Activated naive CD4-positive, alpha-beta T cell treated with anti-CD3 and anti-CD28 coated beads, Interleukin-2, amount 50 U/mL, for 72 hours (primary cell): ENCODE results near the gene TAS2R31. TPM values are rescaled to one million over a fixed set of nuclear protein-coding genes. Genes with fewer than 3 reads are reported as not detected.

Source experiments
- ATAC-seq, 2 donors: fragments of 150-1000 bp; cut with Tn5 transposase; 2 replicates each; pipeline ENCODE4 v1.10.0; 2021; ENCODE audit warnings: mild to moderate bottlenecking in 2 of 2, moderate library complexity in 2 of 2
- DNase-seq, 2 donors: peaks; one replicate each; pipeline ENCODE4 v3.0.0; 2021 to 2022; ENCODE audit warnings: low spot score in 2 of 2
- H3K27ac Mint-ChIP-seq, 2 donors: one replicate each; pipeline ENCODE4 v1.8.0; 2022; ENCODE audit warnings: mild to moderate bottlenecking in 2 of 2, mixed read lengths in 2 of 2
- H3K36me3 Mint-ChIP-seq, 2 donors: one replicate each; pipeline ENCODE4 v1.8.0; 2022; ENCODE audit warnings: mixed read lengths in 2 of 2
- H3K9me3 Mint-ChIP-seq, 2 donors: one replicate each; pipeline ENCODE4 v1.8.0; 2022; ENCODE audit warnings: mixed read lengths in 2 of 2
- total RNA-seq, 2 donors: library from RNA; stranded (reverse); gene quantifications; one replicate each; pipeline ENCODE4 v1.2.3, GENCODE V29; 2022

Gene TAS2R31
- total RNA-seq, 2 donors from 2014 or later = 4.3 to 4.4 TPM

DNA sequence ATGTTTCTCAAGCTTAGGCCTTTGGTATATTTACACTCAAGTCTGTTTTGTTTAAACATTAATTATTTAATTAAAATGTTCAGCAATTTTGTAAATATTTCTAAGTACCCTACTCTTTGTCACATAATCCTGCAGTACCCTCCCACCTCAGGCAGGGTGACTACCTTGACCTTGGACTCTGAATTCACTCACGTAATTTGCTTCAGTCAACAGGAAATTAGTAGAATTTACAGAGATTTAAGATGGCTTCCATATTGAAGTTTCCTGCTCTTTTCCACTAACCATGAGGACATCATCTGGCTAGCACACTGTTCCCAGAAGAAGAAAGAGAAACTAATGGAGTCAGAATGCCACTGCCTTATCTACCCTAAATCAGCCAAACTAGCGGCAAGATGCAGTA, 7.8 kb downstream of the TAS2R31 start:
- H3K36me3 Mint-ChIP-seq = peaks cover 11 to 17% of the 10 kb centered on the region in 2 donors
- DNase-seq (no peak), ATAC-seq (no peak)
- no peak overlapping the region for H3K27ac Mint-ChIP-seq
- H3K9me3 Mint-ChIP-seq = peaks cover 6% of the 10 kb centered on the region in 2 donors

- peaks cover 11 to 23% of the 10 kb centered on the region in 2 donors for H3K36me3 Mint-ChIP-seq
- H3K9me3 Mint-ChIP-seq = peaks cover 6% of the 10 kb centered on the region in 2 donors
- DNase-seq (no peak), ATAC-seq (no peak)
- H3K27ac Mint-ChIP-seq = no peak within 1 kb of the TSS
Measured at GRCh38 chr12:11022520-11022919, 8.7 kb downstream of the TAS2R31 start, which contains the start of gene TAS2R19. TSS of gene TAS2R19 (minus strand) at chr12:11022620. CDS start at chr12:11022571, 49 bp downstream.

DNA sequence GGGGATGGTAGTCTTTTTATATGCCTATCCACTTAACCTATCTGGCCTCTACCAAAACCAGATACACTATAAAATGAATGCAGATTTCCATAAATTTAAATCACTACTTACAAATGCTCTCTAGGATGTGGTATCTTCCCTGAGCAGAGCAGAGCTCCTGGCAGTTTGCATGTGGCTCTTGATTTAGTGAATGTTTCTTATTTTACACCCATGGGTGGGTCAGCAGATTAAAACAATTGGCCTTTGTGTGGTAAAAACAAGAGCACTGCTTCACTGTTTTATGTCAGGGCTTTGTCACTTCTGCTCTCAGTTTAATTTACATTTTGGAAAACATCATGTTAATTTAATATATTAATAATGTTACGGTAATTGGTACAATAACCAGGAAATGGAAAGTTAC, 14.3 kb downstream of the TAS2R31 start:
- Mint-ChIP-seq H3K27ac (no peak overlapping the region), H3K36me3 (peaks cover 5 to 15% of the 10 kb centered on the region in 2 donors), H3K9me3 (no peaks in the 10 kb centered on the region)
- ATAC-seq (no peak), DNase-seq (no peak)

- H3K36me3 Mint-ChIP-seq = peaks cover 5 to 15% of the 10 kb centered on the region in 2 donors
- H3K27ac Mint-ChIP-seq = no peak overlapping the region
- no peak for ATAC-seq
- H3K9me3 Mint-ChIP-seq = no peaks in the 10 kb centered on the region
- no peak for DNase-seq
Measured at GRCh38 chr12:11015775-11016430, 15.3 kb downstream of the TAS2R31 start.

GRCh38 chr12:11014234-11014633, 17.0 kb downstream of the TAS2R31 start:
- ATAC-seq (no peak), DNase-seq (no peak)
- Mint-ChIP-seq H3K9me3 (no peaks in the 10 kb centered on the region), H3K27ac (peak overlapping the region in 1 of 2 donors; percentile 44), H3K36me3 (peaks cover 5 to 15% of the 10 kb centered on the region in 2 donors)

DNA sequence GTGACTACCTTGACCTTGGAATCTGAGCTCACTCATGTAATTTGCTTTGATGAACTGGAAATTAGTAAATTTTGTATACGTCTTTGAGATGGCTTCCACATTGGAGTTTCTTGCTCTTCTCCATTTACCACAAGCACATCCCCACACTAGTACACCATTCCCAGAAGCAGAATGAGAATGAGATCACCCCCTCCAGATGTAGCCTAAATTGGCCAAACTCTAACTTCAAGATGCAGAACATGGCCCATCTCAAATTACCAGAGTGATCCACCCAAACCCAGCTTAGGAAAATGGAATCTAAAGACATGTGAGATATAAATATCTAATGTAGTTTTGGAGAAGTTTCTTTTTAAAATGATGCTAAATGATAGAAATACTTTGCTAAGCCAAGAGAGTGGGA, 23.6 kb downstream of the TAS2R31 start:
- ATAC-seq (no peak), DNase-seq (no peak)
- Mint-ChIP-seq H3K27ac (no peak overlapping the region), H3K9me3 (no peaks in the 10 kb centered on the region), H3K36me3 (peaks cover 3 to 6% of the 10 kb centered on the region in 2 donors)

DNA sequence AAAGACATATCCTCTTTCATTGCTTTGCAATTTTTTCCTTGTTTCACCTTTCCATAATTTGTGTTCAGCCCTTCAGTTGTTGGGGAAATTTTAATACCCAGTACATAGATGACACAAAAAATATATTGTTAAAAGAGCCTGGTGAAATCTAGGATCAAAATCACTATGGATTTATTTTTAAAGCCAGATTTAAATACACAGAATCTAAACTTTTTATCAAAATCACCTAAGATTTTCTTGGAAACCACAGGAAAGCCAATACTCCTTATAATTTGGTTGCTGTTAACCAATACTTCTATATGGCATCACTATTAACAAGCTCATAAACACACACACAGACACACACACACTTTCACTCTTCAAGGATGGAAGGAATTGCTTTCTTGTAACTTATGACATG, 33.0 kb downstream of the TAS2R31 start, which contains the start of gene TAS2R20:
TAS2R20 (minus strand) TSS at position 101 of the 400 bp plus-strand sequence. CDS start 429 bp downstream, outside the sequence.
- no peaks in the 10 kb centered on the region for H3K9me3 Mint-ChIP-seq
- H3K27ac Mint-ChIP-seq = no peak within 1 kb of the TSS
- no peak for DNase-seq
- no peak for ATAC-seq
- peaks cover 0 to 4% of the 10 kb centered on the region in 2 donors for H3K36me3 Mint-ChIP-seq

DNA sequence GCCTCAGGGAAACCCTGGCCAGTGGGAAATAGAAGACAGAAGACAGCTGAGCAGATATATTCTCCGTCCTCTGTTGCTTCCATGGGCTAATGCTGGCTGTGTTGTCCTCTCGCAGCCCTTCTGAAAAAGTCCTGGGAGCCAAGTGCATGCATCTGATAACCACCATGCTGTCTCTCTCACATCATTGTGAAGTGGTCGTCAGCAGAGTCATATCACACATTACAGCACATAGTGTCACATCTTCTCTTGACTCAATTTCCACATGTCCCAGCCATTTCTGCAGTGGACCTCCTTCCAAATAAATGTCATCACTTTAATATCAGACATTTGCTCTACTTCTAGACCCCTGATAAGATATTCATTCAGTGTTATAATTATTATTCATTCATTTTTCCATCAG, 36.9 kb downstream of the TAS2R31 start:
- ATAC-seq (no peak), DNase-seq (no peak)
- Mint-ChIP-seq H3K27ac (no peak overlapping the region), H3K36me3 (peaks cover 6 to 17% of the 10 kb centered on the region in 2 donors), H3K9me3 (peaks cover 0 to 5% of the 10 kb centered on the region in 2 donors)

- Mint-ChIP-seq H3K27ac (no peak overlapping the region), H3K9me3 (peaks cover 0 to 5% of the 10 kb centered on the region in 2 donors), H3K36me3 (peaks cover 10 to 14% of the 10 kb centered on the region in 2 donors)
- DNase-seq = no peak
- peak; percentile 78 to 92 for ATAC-seq
Measured at GRCh38 chr12:10989107-10989506, 42.1 kb downstream of the TAS2R31 start.

- no peak within 1 kb of the TSS for H3K27ac Mint-ChIP-seq
Measured at GRCh38 chr12:10986812-10987211, 44.4 kb downstream of the TAS2R31 start, which contains the start of gene TAS2R50. TSS of gene TAS2R50 (minus strand) at chr12:10986912. CDS start at chr12:10986860, 52 bp downstream.

GRCh38 chr12:10982244-10982643, 49.0 kb downstream of the TAS2R31 start:
- DNase-seq = peak in 1 of 2 donors; percentile 39
- peak; percentile 90 to 97 for ATAC-seq
- Mint-ChIP-seq H3K36me3 (peaks cover 3 to 6% of the 10 kb centered on the region in 2 donors), H3K27ac (no peak overlapping the region), H3K9me3 (no peaks in the 10 kb centered on the region)

More at GRCh38 chr12:10986812-10987211, 44.4 kb downstream of the TAS2R31 start, which contains the start of gene TAS2R50:
- ATAC-seq (no peak), DNase-seq (no peak)
- H3K36me3 Mint-ChIP-seq = peaks cover 10 to 13% of the 10 kb centered on the region in 2 donors
- peaks cover 0 to 5% of the 10 kb centered on the region in 2 donors for H3K9me3 Mint-ChIP-seq

Other genes starting within 250 kb of the TAS2R31 start
- not detected for gene TAS2R7, start 228.8 kb downstream of the TAS2R31 start, total RNA-seq
- gene TAS2R8, start 224.1 kb downstream of the TAS2R31 start, total RNA-seq = not detected
- not detected for gene TAS2R9, start 221.2 kb downstream of the TAS2R31 start, total RNA-seq
- not detected for gene TAS2R10, start 205.0 kb downstream of the TAS2R31 start, total RNA-seq
- 1 to 10 TPM in 1 of 2 donors, under 1 TPM in 1; 0.48 to 2.4 TPM for gene PRR4, start 181.9 kb downstream of the TAS2R31 start, total RNA-seq
- 10 to 100 TPM in 1 of 2 donors, 1 to 10 TPM in 1; 7.8 to 25.1 TPM for gene PRH1, start 147.2 kb downstream of the TAS2R31 start, total RNA-seq
- 1 to 10 TPM in 1 of 2 donors, under 1 TPM in 1; 0.23 to 1.3 TPM for gene TAS2R13, start 121.8 kb downstream of the TAS2R31 start, total RNA-seq
- gene PRH2, start 102.2 kb downstream of the TAS2R31 start, total RNA-seq = not detected
- 1 to 10 TPM; 1.0 to 3.0 TPM for gene TAS2R14, start 92.1 kb downstream of the TAS2R31 start, total RNA-seq
- 1 to 10 TPM in 1 of 2 donors, under 1 TPM in 1; 0.55 to 1.3 TPM for gene TAS2R50, start 44.5 kb downstream of the TAS2R31 start, total RNA-seq
- gene TAS2R20, start 33.1 kb downstream of the TAS2R31 start, total RNA-seq = 1 to 10 TPM; 1.5 to 3.7 TPM
- gene TAS2R19, start 8.8 kb downstream of the TAS2R31 start, total RNA-seq = 1 to 10 TPM; 3.2 to 4.7 TPM
- 1 to 10 TPM; 1.5 to 2.4 TPM for gene TAS2R46, start 30.9 kb upstream of the TAS2R31 start, total RNA-seq
- 1 to 10 TPM in 1 of 2 donors, under 1 TPM in 1; 0.30 to 2.7 TPM for gene TAS2R43, start 60.9 kb upstream of the TAS2R31 start, total RNA-seq
- gene TAS2R30, start 103.2 kb upstream of the TAS2R31 start, total RNA-seq = 1 to 10 TPM; 2.9 to 3.9 TPM
- 1 to 10 TPM; 5.4 to 7.0 TPM for gene SMIM10L1, start 139.8 kb upstream of the TAS2R31 start, total RNA-seq
- gene TAS2R42, start 155.5 kb upstream of the TAS2R31 start, total RNA-seq = not detected
- gene PRB3, start 238.3 kb upstream of the TAS2R31 start, total RNA-seq = not detected